ENCODE measurements around the gene CNTNAP2. TPM values are rescaled to one million over a fixed set of nuclear protein-coding genes. Genes with fewer than 3 reads are reported as not detected.

CNTNAP2 gene
- total and polyA plus RNA-seq, 12 donors, result 0.07 to 0.77 (median 0.24) TPM

GRCh38 chr7:148155000-148155399 is 2038.4 kb downstream of the CNTNAP2 start:
- no peak overlapping the region for H3K4me3 ChIP-seq
- ATAC-seq (no peak), DNase-seq (no peak)
- TF ChIP-seq, protein P1, sequence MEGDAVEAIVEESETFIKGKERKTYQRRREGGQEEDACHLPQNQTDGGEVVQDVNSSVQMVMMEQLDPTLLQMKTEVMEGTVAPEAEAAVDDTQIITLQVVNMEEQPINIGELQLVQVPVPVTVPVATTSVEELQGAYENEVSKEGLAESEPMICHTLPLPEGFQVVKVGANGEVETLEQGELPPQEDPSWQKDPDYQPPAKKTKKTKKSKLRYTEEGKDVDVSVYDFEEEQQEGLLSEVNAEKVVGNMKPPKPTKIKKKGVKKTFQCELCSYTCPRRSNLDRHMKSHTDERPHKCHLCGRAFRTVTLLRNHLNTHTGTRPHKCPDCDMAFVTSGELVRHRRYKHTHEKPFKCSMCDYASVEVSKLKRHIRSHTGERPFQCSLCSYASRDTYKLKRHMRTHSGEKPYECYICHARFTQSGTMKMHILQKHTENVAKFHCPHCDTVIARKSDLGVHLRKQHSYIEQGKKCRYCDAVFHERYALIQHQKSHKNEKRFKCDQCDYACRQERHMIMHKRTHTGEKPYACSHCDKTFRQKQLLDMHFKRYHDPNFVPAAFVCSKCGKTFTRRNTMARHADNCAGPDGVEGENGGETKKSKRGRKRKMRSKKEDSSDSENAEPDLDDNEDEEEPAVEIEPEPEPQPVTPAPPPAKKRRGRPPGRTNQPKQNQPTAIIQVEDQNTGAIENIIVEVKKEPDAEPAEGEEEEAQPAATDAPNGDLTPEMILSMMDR (IDR thresholded peaks at IDR 0.05), result no peak
- intact Hi-C loops (cut with DNase I), result loop anchor here in 2 of 10 donors (5.0 to 10.0 kb wide), 2 partner anchors 77 to 80 kb away; no protein-coding TSS in a partner anchor
- H3K9me3 ChIP-seq, result peaks cover 0 to 15% (median 0%) of the 10 kb centered on the region in 11 donors
- WGBS, 2 donors, result 59 to 65% methylated on average over 9 of the region's 9 CpGs
- no peaks in the 10 kb centered on the region for H3K36me3 ChIP-seq
- no peak overlapping the region for H3K27ac ChIP-seq
- peaks cover 0 to 8% (median 0%) of the 10 kb centered on the region in 7 donors for H3K27me3 ChIP-seq
- peaks cover 0 to 14% (median 9%) of the 10 kb centered on the region in 9 donors for H3K4me1 ChIP-seq

DNA sequence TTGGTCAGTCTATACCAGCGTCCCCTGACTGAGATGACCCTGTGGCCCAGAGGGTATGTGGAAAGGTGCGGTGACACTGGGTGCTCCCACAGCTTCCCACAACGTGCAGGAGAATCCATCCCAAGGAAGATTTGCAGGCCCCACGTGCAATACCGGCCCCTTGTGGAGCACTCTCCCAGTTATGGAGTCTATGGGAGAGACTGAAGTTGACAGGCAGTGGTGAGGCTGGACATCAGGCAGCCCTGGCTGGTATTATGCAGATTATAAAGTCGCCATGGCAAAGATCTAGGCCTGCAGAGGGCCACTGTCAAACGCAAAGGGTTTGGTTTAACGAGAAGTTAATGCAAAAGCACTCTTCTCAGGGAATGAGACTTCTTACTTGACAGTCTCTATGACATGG is 2039.2 kb downstream of the CNTNAP2 start:
- peaks cover 0 to 12% (median 0%) of the 10 kb centered on the region in 7 donors for H3K27me3 ChIP-seq
- H3K4me3 ChIP-seq, result no peak overlapping the region
- TF ChIP-seq, protein P1 (IDR thresholded peaks at IDR 0.05), result no peak
- ATAC-seq, result no peak
- 87 to 92% methylated on average over 8 of the region's 8 CpGs for WGBS, 2 donors
- no peaks in the 10 kb centered on the region for H3K36me3 ChIP-seq
- peaks cover 0 to 14% (median 9%) of the 10 kb centered on the region in 9 donors for H3K4me1 ChIP-seq
- H3K9me3 ChIP-seq, result peaks cover 0 to 15% (median 0%) of the 10 kb centered on the region in 11 donors
- H3K27ac ChIP-seq, result no peak overlapping the region
- DNase-seq, result no peak
- intact Hi-C loops (cut with DNase I), result loop anchor here in 1 of 10 donors (10.0 kb wide), 1 partner anchor 79 kb away; no protein-coding TSS in a partner anchor

GRCh38 chr7:148156233-148156632 is 2039.6 kb downstream of the CNTNAP2 start:
- intact Hi-C loops (cut with DNase I), result loop anchor here in 1 of 10 donors (10.0 kb wide), 1 partner anchor 79 kb away; no protein-coding TSS in a partner anchor
- TF ChIP-seq, protein P1 (IDR thresholded peaks at IDR 0.05), result no peak
- Histone ChIP-seq H3K27ac (no peak overlapping the region), H3K9me3 (peaks cover 0 to 15% (median 0%) of the 10 kb centered on the region in 11 donors), H3K36me3 (no peaks in the 10 kb centered on the region), H3K4me1 (peaks cover 0 to 14% (median 9%) of the 10 kb centered on the region in 9 donors), H3K4me3 (no peak overlapping the region), H3K27me3 (peaks cover 0 to 15% (median 0%) of the 10 kb centered on the region in 7 donors)
- 87 to 89% methylated on average over 6 of the region's 6 CpGs for WGBS, 2 donors
- ATAC-seq (no peak), DNase-seq (no peak)

GRCh38 chr7:148159331-148159730 is 2042.7 kb downstream of the CNTNAP2 start:
- H3K27ac ChIP-seq, result no peak overlapping the region
- 88 to 89% methylated on average over 4 of the region's 4 CpGs for WGBS, 2 donors
- H3K4me3 ChIP-seq, result no peak overlapping the region
- TF ChIP-seq, protein P1 (IDR thresholded peaks at IDR 0.05), result no peak
- ATAC-seq (no peak), DNase-seq (no peak)
- intact Hi-C loops (cut with DNase I), result loop anchor here in 1 of 10 donors (10.0 kb wide), 1 partner anchor 75 kb away; no protein-coding TSS in a partner anchor
- H3K4me1 ChIP-seq, result peaks cover 0 to 1% (median 0%) of the 10 kb centered on the region in 9 donors
- H3K36me3 ChIP-seq, result no peaks in the 10 kb centered on the region
- peaks cover 0 to 38% (median 7%) of the 10 kb centered on the region in 7 donors for H3K27me3 ChIP-seq
- H3K9me3 ChIP-seq, result no peaks in the 10 kb centered on the region

Measured in heart right ventricle (tissue), 16 donors.